K562 (cell line): ENCODE data around the gene RACK1. TPM values are rescaled to one million over a fixed set of nuclear protein-coding genes. Genes with fewer than 3 reads are reported as not detected.

ENCODE experiments used
- CREB1 ChIP-seq, 2 experiments: sonication (generic) in 1 of 2; formaldehyde crosslinking in 1 of 2; IDR thresholded peaks; 2 replicates each; pipeline versions ENCODE4 v1.6.1 to v1.8.0; 2012 to 2022; ENCODE audit warnings: inconsistent platforms in 1 of 2, mild to moderate bottlenecking in 1 of 2, missing genetic modification reagents in 1 of 2, moderate library complexity in 1 of 2
- DPF2 ChIP-seq: fragments of 450-650 bp; IDR thresholded peaks from 2 replicates; pipeline ENCODE4 v1.6.1; 2016
- ESRRB ChIP-seq: fragments of 250-450 bp; sonication (Bioruptor Pico); IDR thresholded peaks from 2 replicates; pipeline ENCODE4 v1.5.0; 2020; ENCODE audit warnings: mild to moderate bottlenecking, moderate library complexity, borderline replicate concordance
- ETS1 ChIP-seq: conservative IDR thresholded peaks from 2 replicates; pipeline ENCODE4 v1.6.1; 2011; ENCODE audit warnings: low read depth, mild to moderate bottlenecking, low read length; ENCODE audit not compliant: control insufficient read depth
- RBM25 ChIP-seq: fragments of 200-400 bp; formaldehyde crosslinking; IDR thresholded peaks from 2 replicates; pipeline ENCODE4 v1.6.1; 2018; ENCODE audit warnings: low read length, low read depth, moderate library complexity; ENCODE audit not compliant: severe bottlenecking
- SMAD4 ChIP-seq: fragments of 250-450 bp; sonication (Bioruptor Pico); conservative IDR thresholded peaks from 2 replicates; pipeline ENCODE4 v1.8.0; 2021; ENCODE audit warnings: inconsistent platforms, mild to moderate bottlenecking, moderate library complexity
- ZMIZ1 ChIP-seq, 2 experiments: fragments of 150-350 bp in 1 of 2; IDR thresholded peaks; 2 replicates each; pipeline ENCODE4 v1.6.1; 2012 to 2016; ENCODE audit warnings: low read depth in 2 of 2, low read length in 2 of 2, mild to moderate bottlenecking in 1 of 2, moderate library complexity in 1 of 2
- polyA plus RNA-seq, 8 experiments: library from polyadenylated mRNA; depleted of rRNA in 4 of 8; stranded (reverse) in 5 of 8; unstranded in 3 of 8; fragments of >200 nt; fragmentation: Nextera tagmentation in 2 of 8; fragmentation: Illumina TruSeq in 1 of 8; extraction: Ambion mirVana in 2 of 8; extraction: Trizol in 1 of 8; gene quantifications; 2 replicates each; pipeline versions ENCODE4 v1.2.1 to v1.2.3, GENCODE V29; 2011 to 2014; ENCODE audit warnings: inconsistent platforms in 1 of 8, missing spikeins in 1 of 8
- total RNA-seq, 7 experiments: library from RNA; depleted of rRNA in 6 of 7; stranded (reverse); fragments of >200 nt in 6 of 7; fragmentation: Illumina TruSeq in 2 of 7; extraction: Trizol in 2 of 7; gene quantifications; 2 replicates each; pipeline versions ENCODE4 v1.2.1 to v1.2.3, GENCODE V29; 2011 to 2021; ENCODE audit warnings: low replicate concordance in 1 of 7

RACK1 gene
- total and polyA plus RNA-seq, 9 of the 15 experiments (the other 6 are each of a cell fraction or from before 2014, with no cell fraction given) = 2,303 to 5,311 (median 3,833) TPM

- TF ChIP-seq DPF2 (no peak), SMAD4 (CRISPR knock-in tag) (no peak), CREB1 (IDR thresholded peaks at IDR 0.05) (no peak; the same call in 1 of the 2 replicates), CREB1 (CRISPR knock-in tag; IDR thresholded peaks at IDR 0.05) (no peak), ZMIZ1 (IDR thresholded peaks at IDR 0.05; ENCODE audit: low read depth in 2 of 2, low read length in 2 of 2) (peak in 1 of 2 experiments; percentile 68; a peak in 1 of 4 replicates), RBM25 (no peak), ESRRB (no peak), ETS1 (no peak)
Measured at GRCh38 chr5:181235689-181236366, 7.9 kb downstream of the RACK1 start (continued).
